ENCODE results near the gene FAM171A1. TPM values are rescaled to one million over a fixed set of nuclear protein-coding genes. Genes with fewer than 3 reads are reported as not detected.

The FAM171A1 gene
- total and polyA plus RNA-seq, 2 donors (not counting 3 experiments of a cell fraction or from before 2014, with no cell fraction given), result 56.3 to 75.8 TPM

- CTCF ChIA-PET, result interaction anchor here (0.8 to 1.7 kb wide), 3 partner anchors 19 to 120 kb away, joined by 3 to 6 read pairs (median 3); partner anchors contain the start of gene FAM171A1
Measured at GRCh38 chr10:15300145-15300544, 70.9 kb downstream of the FAM171A1 start.

More at GRCh38 chr10:15300145-15300544, 70.9 kb downstream of the FAM171A1 start:
- intact Hi-C loops (cut with micrococcal nuclease) (no loop called here), dilution Hi-C loops (cut with MboI; ENCODE audit: extremely low pct_ligation_motif_present, low sequenced_read_pairs) (no loop called here)
- Histone ChIP-seq H3K27ac (ENCODE audit: insufficient read depth, low read depth, low read length) (no peak overlapping the region), H4K20me1 (replicated peaks; ENCODE audit: control insufficient read depth, extremely low read depth, insufficient read depth, low read length) (no peaks in the 10 kb centered on the region), H3K79me2 (ENCODE audit: control insufficient read depth, insufficient read depth, low read length) (peaks cover 41% of the 10 kb centered on the region), H3K4me1 (ENCODE audit: control insufficient read depth, extremely low read depth, insufficient read depth, low read length) (peaks cover 2% of the 10 kb centered on the region), H3K9me1 (replicated peaks; ENCODE audit: control insufficient read depth, extremely low read depth, insufficient read depth, low read length) (no peaks in the 10 kb centered on the region), H3K9ac (replicated peaks; ENCODE audit: extremely low read depth, insufficient read depth, low read length) (no peak overlapping the region), H3K27me3 (ENCODE audit: control insufficient read depth in 2 of 2, insufficient read depth in 2 of 2, low read length in 2 of 2) (no peaks in the 10 kb centered on the region), H3K4me2 (ENCODE audit: insufficient read depth, low read length) (no peak overlapping the region), H3K4me3 (replicated peaks in 1 of 3; ENCODE audit: insufficient read depth in 1 of 3, low read depth in 1 of 3, low read length in 3 of 3) (no peak overlapping the region), H3K36me3 (ENCODE audit: control insufficient read depth in 2 of 2, extremely low read depth in 1 of 2, insufficient read depth in 2 of 2, low read length in 2 of 2) (no peaks in the 10 kb centered on the region), H2AFZ (ENCODE audit: low read depth, low read length) (no peak overlapping the region), H3K9me3 (replicated peaks; ENCODE audit: control insufficient read depth, insufficient read depth, low read length) (no peaks in the 10 kb centered on the region)
- BruUV-seq (replicated peaks), result no TSS peak
- no peak for DNase-seq (ENCODE audit: low read depth, low spot score)
- no peak for TF ChIP-seq MAX (IDR thresholded peaks at IDR 0.05; ENCODE audit: insufficient read depth, insufficient read length)
- TF ChIP-seq GATA2 (IDR thresholded peaks at IDR 0.05; ENCODE audit: insufficient read depth, insufficient read length, low read depth, low read length), result no peak
- no peak for TF ChIP-seq MYC (IDR thresholded peaks at IDR 0.05; ENCODE audit: low read depth, low read length)
- TF ChIP-seq CTCF (IDR thresholded peaks at IDR 0.05; ENCODE audit: extremely low read depth in 1 of 2, insufficient read depth in 1 of 2, low read depth in 1 of 2, low read length in 2 of 2), result no peak
- no peak for TF ChIP-seq FOS (IDR thresholded peaks at IDR 0.05; ENCODE audit: borderline replicate concordance, insufficient read depth, low read length)
- no peak for TF ChIP-seq POLR2A (IDR thresholded peaks at IDR 0.05; ENCODE audit: low read depth, low read length)
- TF ChIP-seq JUN (IDR thresholded peaks at IDR 0.05; ENCODE audit: borderline replicate concordance, insufficient read depth, insufficient read length, low read depth), result no peak
- TF ChIP-seq EZH2 (IDR thresholded peaks at IDR 0.05; ENCODE audit: borderline replicate concordance, low read depth, low read length, severe bottlenecking), result no peak
- TF ChIP-seq POLR2AphosphoS5 (IDR thresholded peaks at IDR 0.05; ENCODE audit: insufficient read depth, low read depth, low read length), result no peak
- POLR2A ChIA-PET, result no interaction called here
- FAIRE-seq, result no peak

Data from endothelial cell of umbilical vein (primary cell).